ENCODE measurements around the gene TENT4B.

GRCh38 chr16:50165473-50165872 is 12.4 kb downstream of the TENT4B start:
- TF ChIP-seq CTCF (IDR thresholded peaks at IDR 0.05; ENCODE audit: low read depth, low read length, poor library complexity, severe bottlenecking) (no peak), EZH2phosphoT487 (IDR thresholded peaks at IDR 0.05; ENCODE audit: borderline replicate concordance, low read length) (no peak)
